ENCODE results near the gene GMCL2.

The GMCL2 gene

DNA sequence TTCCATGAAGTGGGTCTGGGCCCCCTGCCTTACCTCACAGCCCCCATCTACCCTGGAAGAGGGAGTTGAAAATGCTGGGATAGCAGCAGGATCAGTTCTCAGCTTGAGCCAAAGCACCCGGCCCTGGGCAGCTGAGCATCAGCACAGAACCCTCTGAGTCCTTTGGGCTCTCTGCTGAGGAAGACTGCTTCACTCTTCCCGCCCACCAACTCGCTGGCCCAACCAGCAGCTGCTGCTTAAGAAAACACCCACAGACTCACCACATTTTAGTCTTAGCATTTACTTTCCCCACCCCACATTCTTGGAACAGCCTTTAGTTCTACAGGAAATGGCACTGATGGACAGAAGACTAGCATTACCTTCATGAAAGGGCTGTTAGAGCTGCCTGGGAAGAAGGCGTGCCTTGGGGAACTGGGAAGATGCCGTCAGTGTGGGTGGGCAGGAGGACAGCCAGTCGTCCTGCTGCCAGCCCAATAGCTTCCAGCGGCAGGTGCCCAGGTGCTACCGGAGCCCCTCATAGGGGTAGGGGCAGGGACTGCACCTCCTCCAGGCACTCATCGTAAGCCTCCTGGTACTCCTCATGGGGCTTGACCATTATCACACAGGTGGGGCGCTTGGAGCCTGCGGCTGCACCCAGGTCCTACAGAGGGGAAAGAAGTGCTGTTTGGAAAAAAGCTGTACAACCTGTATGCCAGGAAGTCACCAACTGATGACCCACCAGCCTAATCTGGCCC, 37.8 kb downstream of the GMCL2 start:
- in situ Hi-C loops (cut with MboI; ENCODE audit: low sequenced_read_pairs, unreplicated experiment): loop anchor here (10.0 kb wide), 1 partner anchor 75 kb away; no protein-coding TSS in a partner anchor
- no peak for DNase-seq (ENCODE audit: low spot score)

DNA sequence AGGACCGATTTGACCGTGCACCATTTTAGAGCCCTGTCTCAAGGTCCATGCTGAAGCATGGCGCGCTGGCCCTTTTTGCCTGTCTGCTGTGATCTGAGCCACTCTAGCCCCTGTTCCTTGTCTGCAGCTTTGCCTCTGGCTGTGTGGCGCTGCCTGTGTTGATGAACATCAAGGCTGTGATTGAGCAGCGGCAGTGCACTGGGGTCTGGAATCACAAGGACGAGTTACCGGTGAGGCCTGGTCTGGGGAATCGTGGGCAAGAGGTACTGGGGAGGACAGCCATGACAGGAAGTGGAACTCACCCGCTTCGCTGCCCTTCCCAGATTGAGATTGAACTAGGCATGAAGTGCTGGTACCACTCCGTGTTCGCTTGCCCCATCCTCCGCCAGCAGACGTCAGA, 39.8 kb downstream of the GMCL2 start:
- DNase-seq (ENCODE audit: low spot score): no peak
- in situ Hi-C loops (cut with MboI; ENCODE audit: low sequenced_read_pairs, unreplicated experiment): loop anchor here (10.0 kb wide), 1 partner anchor 73 kb away; no protein-coding TSS in a partner anchor
- TF ChIP-seq, protein P1, sequence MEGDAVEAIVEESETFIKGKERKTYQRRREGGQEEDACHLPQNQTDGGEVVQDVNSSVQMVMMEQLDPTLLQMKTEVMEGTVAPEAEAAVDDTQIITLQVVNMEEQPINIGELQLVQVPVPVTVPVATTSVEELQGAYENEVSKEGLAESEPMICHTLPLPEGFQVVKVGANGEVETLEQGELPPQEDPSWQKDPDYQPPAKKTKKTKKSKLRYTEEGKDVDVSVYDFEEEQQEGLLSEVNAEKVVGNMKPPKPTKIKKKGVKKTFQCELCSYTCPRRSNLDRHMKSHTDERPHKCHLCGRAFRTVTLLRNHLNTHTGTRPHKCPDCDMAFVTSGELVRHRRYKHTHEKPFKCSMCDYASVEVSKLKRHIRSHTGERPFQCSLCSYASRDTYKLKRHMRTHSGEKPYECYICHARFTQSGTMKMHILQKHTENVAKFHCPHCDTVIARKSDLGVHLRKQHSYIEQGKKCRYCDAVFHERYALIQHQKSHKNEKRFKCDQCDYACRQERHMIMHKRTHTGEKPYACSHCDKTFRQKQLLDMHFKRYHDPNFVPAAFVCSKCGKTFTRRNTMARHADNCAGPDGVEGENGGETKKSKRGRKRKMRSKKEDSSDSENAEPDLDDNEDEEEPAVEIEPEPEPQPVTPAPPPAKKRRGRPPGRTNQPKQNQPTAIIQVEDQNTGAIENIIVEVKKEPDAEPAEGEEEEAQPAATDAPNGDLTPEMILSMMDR (IDR thresholded peaks at IDR 0.05; ENCODE audit: borderline replicate concordance, control extremely low read depth, extremely low read depth, insufficient read depth, missing control alignments): no peak

More for the DNA sequence above, 37.8 kb downstream of the GMCL2 start:
- TF ChIP-seq, protein P1 (IDR thresholded peaks at IDR 0.05; ENCODE audit: borderline replicate concordance, control extremely low read depth, extremely low read depth, insufficient read depth, missing control alignments): no peak

DNA sequence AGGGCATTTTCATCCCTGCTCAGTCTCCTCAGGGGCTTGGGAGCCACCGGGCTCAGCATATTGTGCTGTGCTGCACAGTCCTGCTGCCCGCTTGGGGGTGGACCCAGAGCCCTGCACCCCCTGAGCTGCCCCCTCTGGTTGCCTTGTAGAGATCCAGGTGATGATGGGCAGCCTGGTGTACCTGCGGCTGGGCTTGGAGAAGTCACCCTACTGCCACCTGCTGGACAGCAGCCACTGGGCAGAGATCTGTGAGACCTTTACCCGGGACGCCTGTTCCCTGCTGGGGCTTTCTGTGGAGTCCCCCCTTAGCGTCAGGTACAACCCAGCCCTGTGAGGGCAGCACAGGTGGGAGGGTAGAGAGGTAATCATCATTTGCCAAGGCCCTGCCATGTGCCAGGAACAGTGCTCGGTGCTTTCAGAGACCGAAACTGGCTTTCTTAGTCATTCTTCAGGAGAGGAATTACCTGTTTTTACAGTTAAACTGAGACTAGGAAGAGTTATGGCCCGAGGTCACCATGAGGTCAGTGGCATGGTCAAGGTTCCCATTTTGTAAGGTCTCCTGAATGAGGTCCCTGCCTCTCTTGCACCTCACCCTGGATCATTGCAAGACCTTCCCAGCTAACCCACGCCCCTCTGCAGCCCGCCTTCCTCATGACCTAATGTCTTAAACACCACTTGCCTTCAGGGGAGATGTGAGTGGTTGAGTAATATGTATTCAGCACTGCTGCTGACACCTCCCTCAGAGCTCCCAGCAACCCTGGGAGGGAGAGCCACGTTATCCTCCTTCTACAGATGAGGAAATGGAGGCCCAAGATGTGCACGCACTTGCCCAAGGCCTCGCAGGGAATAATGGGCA, 41.0 kb downstream of the GMCL2 start:
- TF ChIP-seq, protein P1 (IDR thresholded peaks at IDR 0.05; ENCODE audit: borderline replicate concordance, control extremely low read depth, extremely low read depth, insufficient read depth, missing control alignments): peak; percentile 81
- in situ Hi-C loops (cut with MboI; ENCODE audit: low sequenced_read_pairs, unreplicated experiment): loop anchor here (10.0 kb wide), 1 partner anchor 71 kb away; no protein-coding TSS in a partner anchor
- DNase-seq (ENCODE audit: low spot score): peak; percentile 83

DNA sequence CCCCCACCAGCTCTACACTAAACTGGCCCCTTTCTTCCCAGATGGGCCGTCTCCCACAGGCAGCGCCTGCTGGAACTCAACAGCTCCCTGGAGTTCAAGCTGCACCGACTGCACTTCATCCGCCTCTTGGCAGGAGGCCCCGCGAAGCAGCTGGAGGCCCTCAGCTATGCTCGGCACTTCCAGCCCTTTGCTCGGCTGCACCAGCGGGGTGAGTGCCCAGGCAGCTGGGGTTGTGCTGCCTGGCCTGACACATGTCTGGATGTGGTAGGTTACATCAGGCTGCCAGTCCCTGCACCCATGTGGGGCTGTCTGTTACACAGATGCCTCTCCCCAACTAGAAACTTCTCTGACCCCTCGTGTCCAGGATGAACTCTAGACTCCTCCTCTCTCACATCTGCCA, 43.3 kb downstream of the GMCL2 start:
- TF ChIP-seq, protein P1 (IDR thresholded peaks at IDR 0.05; ENCODE audit: borderline replicate concordance, control extremely low read depth, extremely low read depth, insufficient read depth, missing control alignments): no peak
- in situ Hi-C loops (cut with MboI; ENCODE audit: low sequenced_read_pairs, unreplicated experiment): loop anchor here (10.0 kb wide), 1 partner anchor 69 kb away; no protein-coding TSS in a partner anchor
- DNase-seq (ENCODE audit: low spot score): no peak

DNA sequence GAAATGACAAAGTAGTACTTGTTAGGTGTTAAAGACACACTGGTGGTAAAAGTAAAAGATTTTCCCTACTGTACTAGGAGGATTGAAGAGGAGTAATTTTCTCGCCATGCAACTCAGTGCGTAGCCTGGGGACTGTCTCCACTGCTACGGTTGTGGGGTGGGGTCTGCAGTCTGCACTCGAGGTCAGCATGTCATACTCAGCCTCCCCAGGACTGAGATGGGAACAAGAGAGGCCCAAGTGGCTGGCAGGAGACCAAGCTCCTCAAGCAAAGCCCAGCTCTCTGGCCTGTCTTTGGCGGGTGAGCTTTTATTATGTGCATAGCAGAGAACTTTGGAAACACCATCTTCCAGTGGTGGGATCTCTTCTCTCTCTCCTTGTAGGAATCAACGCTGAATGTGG, 43.9 kb downstream of the GMCL2 start:
- TF ChIP-seq, protein P1 (IDR thresholded peaks at IDR 0.05; ENCODE audit: borderline replicate concordance, control extremely low read depth, extremely low read depth, insufficient read depth, missing control alignments): no peak
- no peak for DNase-seq (ENCODE audit: low spot score)
- in situ Hi-C loops (cut with MboI; ENCODE audit: low sequenced_read_pairs, unreplicated experiment): loop anchor here (10.0 kb wide), 1 partner anchor 68 kb away; no protein-coding TSS in a partner anchor

DNA sequence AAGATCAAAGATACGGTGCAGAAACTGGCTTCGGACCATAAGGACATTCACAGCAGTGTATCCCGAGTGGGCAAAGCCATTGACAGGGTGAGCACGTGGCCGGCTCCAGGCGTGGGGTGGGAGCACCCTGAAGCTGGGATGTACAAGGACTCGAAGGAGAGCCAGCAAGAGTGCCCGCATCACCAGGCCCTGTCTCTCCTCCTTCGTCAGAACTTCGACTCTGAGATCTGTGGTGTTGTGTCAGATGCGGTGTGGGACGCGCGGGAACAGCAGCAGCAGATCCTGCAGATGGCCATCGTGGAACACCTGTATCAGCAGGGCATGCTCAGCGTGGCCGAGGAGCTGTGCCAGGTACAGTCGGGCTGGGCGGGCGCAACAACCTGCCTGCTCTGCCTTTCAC, 44.5 kb downstream of the GMCL2 start:
- in situ Hi-C loops (cut with MboI; ENCODE audit: low sequenced_read_pairs, unreplicated experiment): loop anchor here (10.0 kb wide), 1 partner anchor 68 kb away; no protein-coding TSS in a partner anchor
- TF ChIP-seq, protein P1 (IDR thresholded peaks at IDR 0.05; ENCODE audit: borderline replicate concordance, control extremely low read depth, extremely low read depth, insufficient read depth, missing control alignments): no peak
- no peak for DNase-seq (ENCODE audit: low spot score)

Measured in GM13976 (cell line).